Adrenal gland (tissue), 12 donors: ENCODE data around the gene CREG2. TPM values are rescaled to one million over a fixed set of nuclear protein-coding genes. Genes with fewer than 3 reads are reported as not detected.

Source experiments
- DNase-seq, 7 donors: peaks; one replicate each; pipeline ENCODE4 v3.0.0-alpha.2; 2019 to 2020
- H3K27ac ChIP-seq, 5 donors: fragments of 200-600 bp; sonication (generic) in 4 of 5; 1 replicate in 3 of 5; 2 replicates in 2 of 5; pipeline versions ENCODE4 v1.5.1 to v1.8.0; 2016 to 2020; ENCODE audit warnings: mild to moderate bottlenecking in 1 of 5
- H3K27me3 ChIP-seq: fragments of 200-600 bp; 2 replicates; pipeline ENCODE4 v1.8.0; 2021
- H3K36me3 ChIP-seq, 2 donors: fragments of 200-600 bp; replicated peaks in 1 of 2; 1 replicate in 1 of 2; 2 replicates in 1 of 2; pipeline versions ENCODE4 v1.5.1 to v1.8.0; 2018 to 2022
- H3K4me1 ChIP-seq, 2 donors: fragments of 200-600 bp; replicated peaks in 1 of 2; 1 replicate in 1 of 2; 2 replicates in 1 of 2; pipeline versions ENCODE4 v1.5.1 to v1.8.0; 2018 to 2021
- H3K4me3 ChIP-seq, 4 donors: fragments of 200-600 bp; sonication (generic) in 3 of 4; one replicate each; pipeline ENCODE4 v1.5.1; 2016 to 2018
- H3K9me3 ChIP-seq, 3 donors: fragments of 200-600 bp; sonication (generic) in 1 of 3; replicated peaks in 1 of 3; 1 replicate in 2 of 3; 2 replicates in 1 of 3; pipeline versions ENCODE4 v1.5.1 to v1.8.0; 2016 to 2021
- POLR2A ChIP-seq, 2 donors: fragments of 450-650 bp; IDR thresholded peaks; one replicate each; pipeline ENCODE4 v1.6.1; 2017; ENCODE audit warnings: antibody characterized with exemption in 2 of 2, mild to moderate bottlenecking in 2 of 2, moderate library complexity in 1 of 2
- WGBS, 4 donors: extraction: QIAGEN DNeasy Blood & Tissue Kit in 2 of 4; methylation state at CpG; one replicate each; pipeline versions ENCODE4 v1.1.5 to v1.1.7; 2013 to 2017; 5-methylcytosine and 5-hydroxymethylcytosine counted together
- intact Hi-C, 2 donors: fragments of 100-400 bp; cut with DNase I; formaldehyde crosslinking; loops; one replicate each; pipeline versions ENCODE4 v1.14.1 to v1.15.0; 2022 to 2023
- polyA plus RNA-seq, 3 donors: library from polyadenylated mRNA; stranded (reverse); fragments of 200-250 nt in 2 of 3; fragments of 350-450 nt in 1 of 3; fragmentation: Illumina TruSeq in 1 of 3; extraction: RNeasy Lipid Tissue Mini Kit (QIAGEN cat#74804) in 1 of 3; gene quantifications; one replicate each; pipeline ENCODE4 v1.2.3, GENCODE V29; 2013 to 2014
- total RNA-seq, 9 donors: library from RNA; depleted of rRNA in 4 of 9; stranded (reverse); fragments of >200 nt in 4 of 9; fragments of 120-200 nt in 1 of 9; fragmentation: NEBNext Ultra II Directional in 1 of 9; extraction: Animal tissue kit (Norgen Biotek cat#: 25700) in 1 of 9; gene quantifications; one replicate each; pipeline versions ENCODE4 v1.1.0 to v1.2.4, GENCODE V29; 2013 to 2023
- TF ChIP-seq, protein P1 (sequence below), 6 experiments: fragments of 450-650 bp in 4 of 6; fragments of 200-600 bp in 2 of 6; sonication (generic) in 1 of 6; IDR thresholded peaks; 1 replicate in 5 of 6; 2 replicates in 1 of 6; pipeline versions ENCODE4 v1.5.1 to v1.8.0; 2016 to 2021; ENCODE audit warnings: antibody characterized with exemption in 6 of 6, mild to moderate bottlenecking in 2 of 6, moderate library complexity in 1 of 6
- donor health status: healthy with polysubstance abuse.
- donor health status: Bipolar disorder and iron deficiency.
- donor health status: DM: yes; HTN: yes; CAD: no.
- donor health status: DM: no; HTN: no; CAD: no.
- donor health status: DM: no; HTN: no; CAD: no.
- donor health status: DM: yes; HTN: yes; CAD: no.

Gene CREG2
- total and polyA plus RNA-seq, 12 donors: 0.02 to 0.55 (median 0.26) TPM; not detected in 8

DNA sequence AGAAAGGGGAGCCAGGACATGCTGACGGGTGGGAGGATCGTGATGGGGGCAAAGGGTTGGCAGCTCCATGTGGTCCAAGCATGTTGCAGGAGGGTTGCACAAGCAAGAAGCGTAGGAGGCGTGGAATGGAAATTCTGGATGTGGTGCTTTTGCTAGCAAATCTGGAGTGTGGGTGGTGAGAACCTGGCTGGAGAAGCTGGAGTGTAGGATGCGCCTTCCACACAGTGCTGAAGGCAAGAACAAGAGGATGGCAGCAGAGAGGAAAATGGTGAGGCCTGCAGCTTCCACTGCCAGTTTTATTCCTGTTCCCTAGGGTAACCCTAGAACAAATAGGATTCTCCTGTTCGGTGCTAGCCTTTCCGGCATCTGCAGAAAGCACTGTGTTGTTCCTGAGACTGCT, 22.4 kb downstream of the CREG2 start:
- 87 to 98% (median 93%) methylated on average over 6 to 7 of the region's 7 CpGs for WGBS, 4 donors
- H3K4me3 ChIP-seq: no peak overlapping the region
- TF ChIP-seq POLR2A (IDR thresholded peaks at IDR 0.05): no peak
- TF ChIP-seq, protein P1, sequence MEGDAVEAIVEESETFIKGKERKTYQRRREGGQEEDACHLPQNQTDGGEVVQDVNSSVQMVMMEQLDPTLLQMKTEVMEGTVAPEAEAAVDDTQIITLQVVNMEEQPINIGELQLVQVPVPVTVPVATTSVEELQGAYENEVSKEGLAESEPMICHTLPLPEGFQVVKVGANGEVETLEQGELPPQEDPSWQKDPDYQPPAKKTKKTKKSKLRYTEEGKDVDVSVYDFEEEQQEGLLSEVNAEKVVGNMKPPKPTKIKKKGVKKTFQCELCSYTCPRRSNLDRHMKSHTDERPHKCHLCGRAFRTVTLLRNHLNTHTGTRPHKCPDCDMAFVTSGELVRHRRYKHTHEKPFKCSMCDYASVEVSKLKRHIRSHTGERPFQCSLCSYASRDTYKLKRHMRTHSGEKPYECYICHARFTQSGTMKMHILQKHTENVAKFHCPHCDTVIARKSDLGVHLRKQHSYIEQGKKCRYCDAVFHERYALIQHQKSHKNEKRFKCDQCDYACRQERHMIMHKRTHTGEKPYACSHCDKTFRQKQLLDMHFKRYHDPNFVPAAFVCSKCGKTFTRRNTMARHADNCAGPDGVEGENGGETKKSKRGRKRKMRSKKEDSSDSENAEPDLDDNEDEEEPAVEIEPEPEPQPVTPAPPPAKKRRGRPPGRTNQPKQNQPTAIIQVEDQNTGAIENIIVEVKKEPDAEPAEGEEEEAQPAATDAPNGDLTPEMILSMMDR (IDR thresholded peaks at IDR 0.05): no peak

DNA sequence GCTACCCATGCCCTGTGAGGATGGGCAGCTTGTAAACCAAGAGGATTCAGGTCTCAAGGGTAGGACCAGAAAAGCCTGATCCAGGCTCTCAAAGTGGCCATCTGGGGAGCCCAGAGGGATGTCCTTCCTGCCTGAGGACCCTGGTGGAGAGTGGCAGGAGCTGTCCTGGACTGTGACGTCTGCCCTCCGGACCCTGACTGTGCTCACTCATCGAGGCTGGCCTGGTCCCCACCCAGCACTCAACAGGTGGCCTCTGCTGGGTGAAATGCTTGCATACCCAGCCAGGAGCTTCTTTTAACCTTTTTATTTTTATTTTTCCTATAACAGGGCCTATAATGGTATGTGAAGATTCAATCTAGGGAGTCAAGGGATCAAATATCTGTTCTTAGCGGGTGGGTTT, 24.5 kb downstream of the CREG2 start:
- no peak for TF ChIP-seq POLR2A (IDR thresholded peaks at IDR 0.05)
- TF ChIP-seq, protein P1 (IDR thresholded peaks at IDR 0.05): no peak
- Histone ChIP-seq H3K9me3 (no peaks in the 10 kb centered on the region), H3K27me3 (no peaks in the 10 kb centered on the region), H3K27ac (no peak overlapping the region), H3K36me3 (no peaks in the 10 kb centered on the region), H3K4me3 (no peak overlapping the region), H3K4me1 (peaks cover 5% of the 10 kb centered on the region in 2 donors)
- intact Hi-C loops: no loop called here
- DNase-seq: no peak
- 78 to 92% (median 84%) methylated on average over 4 of the region's 4 CpGs for WGBS, 4 donors

More for the DNA sequence above, 22.4 kb downstream of the CREG2 start:
- H3K4me1 ChIP-seq: peaks cover 2 to 4% of the 10 kb centered on the region in 2 donors
- H3K9me3 ChIP-seq: no peaks in the 10 kb centered on the region
- no peak overlapping the region for H3K27ac ChIP-seq
- DNase-seq: no peak
- no peaks in the 10 kb centered on the region for H3K27me3 ChIP-seq
- intact Hi-C loops: no loop called here
- H3K36me3 ChIP-seq: no peaks in the 10 kb centered on the region

DNA sequence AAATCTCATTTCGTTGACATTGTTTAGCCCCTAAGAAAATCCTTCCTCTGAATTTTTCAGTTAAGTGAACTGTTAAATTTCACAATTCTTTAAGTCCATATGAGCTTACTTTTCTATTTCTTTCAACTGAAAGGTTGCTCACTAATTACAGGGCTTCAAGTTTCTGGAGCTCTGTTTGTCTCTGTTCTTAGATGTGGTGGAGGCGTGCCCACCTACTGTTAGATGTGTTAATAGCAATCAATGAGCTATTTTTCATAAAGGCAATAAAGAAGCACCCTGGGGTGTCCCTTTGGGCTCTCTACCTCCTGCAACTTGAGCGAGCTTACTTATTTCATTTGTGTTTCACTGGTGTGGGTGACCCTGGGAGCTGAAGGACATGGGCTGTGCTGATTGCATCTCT, 25.0 kb downstream of the CREG2 start:
- 78 to 94% (median 87%) methylated on average over 3 of the region's 3 CpGs for whole genome bisulfite sequencing, 4 donors
- intact Hi-C loops: no loop called here
- H3K27me3 ChIP-seq: no peaks in the 10 kb centered on the region

DNA sequence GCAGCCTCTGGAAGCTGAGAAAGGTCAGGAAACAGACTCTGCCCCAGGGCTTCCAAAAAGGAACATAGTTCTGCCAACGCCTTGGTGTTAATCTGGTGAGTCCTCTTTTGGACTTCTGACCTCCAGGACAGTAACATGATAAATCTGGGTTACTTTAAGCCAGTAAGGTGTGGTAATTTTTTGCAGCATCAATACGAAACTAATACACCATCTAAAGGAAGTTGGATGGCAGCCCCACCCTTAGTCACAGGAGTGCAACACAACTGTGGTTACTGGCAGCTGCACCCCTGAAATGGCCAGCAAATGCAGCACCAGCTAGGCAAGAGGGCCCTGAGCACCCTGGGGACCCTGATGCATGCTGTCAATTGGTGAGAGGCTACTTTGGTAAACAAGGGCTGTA, 25.8 kb downstream of the CREG2 start:
- Histone ChIP-seq H3K9me3 (no peaks in the 10 kb centered on the region), H3K4me3 (no peak overlapping the region), H3K27me3 (no peaks in the 10 kb centered on the region), H3K36me3 (no peaks in the 10 kb centered on the region), H3K27ac (no peak overlapping the region), H3K4me1 (peaks cover 5% of the 10 kb centered on the region in 2 donors)
- TF ChIP-seq POLR2A (IDR thresholded peaks at IDR 0.05): no peak
- TF ChIP-seq, protein P1 (IDR thresholded peaks at IDR 0.05): no peak
- intact Hi-C loops: no loop called here
- no peak for DNase-seq
- 45 to 74% (median 66%) methylated on average over 2 of the region's 2 CpGs for WGBS, 4 donors

More for the DNA sequence above, 25.0 kb downstream of the CREG2 start:
- H3K9me3 ChIP-seq: no peaks in the 10 kb centered on the region
- TF ChIP-seq, protein P1 (IDR thresholded peaks at IDR 0.05): no peak
- no peak for TF ChIP-seq POLR2A (IDR thresholded peaks at IDR 0.05)
- H3K4me1 ChIP-seq: peaks cover 5% of the 10 kb centered on the region in 2 donors
- H3K27ac ChIP-seq: no peak overlapping the region
- DNase-seq: no peak
- H3K4me3 ChIP-seq: no peak overlapping the region
- no peaks in the 10 kb centered on the region for H3K36me3 ChIP-seq
